GM21423 (cell line): ENCODE data around the gene LRRC39.

Experiments
- ATAC-seq: cut with Tn5 transposase; IDR thresholded peaks from one replicate; pipeline ENCODE4 v1.9.1; 2021; ENCODE audit warnings: mild to moderate bottlenecking, moderate library complexity; ENCODE audit not compliant: unreplicated experiment

The LRRC39 gene

GRCh38 chr1:100151679-100152078, 26.4 kb downstream of the LRRC39 start:
- no peak for ATAC-seq

DNA sequence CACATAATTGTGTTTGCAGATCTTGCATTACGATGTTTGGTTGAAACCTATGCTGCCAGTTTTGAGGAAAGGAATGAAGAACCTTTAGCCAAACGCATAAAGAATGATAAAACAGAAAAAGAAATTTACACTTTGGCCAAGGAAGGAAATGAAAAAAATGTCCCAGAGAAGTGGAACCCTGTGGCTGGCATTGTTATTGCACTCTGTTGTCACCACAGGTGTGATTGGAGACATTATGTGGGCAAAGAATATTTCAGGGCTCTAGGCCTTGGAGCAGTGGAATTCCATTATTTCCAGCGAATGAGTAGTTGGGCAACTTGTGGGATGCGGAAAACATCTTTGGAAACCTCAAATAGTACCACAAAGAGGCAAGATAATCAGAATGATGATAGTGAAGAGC, 30.2 kb downstream of the LRRC39 start:
- ATAC-seq: no peak

GRCh38 chr1:100146958-100147357, 31.1 kb downstream of the LRRC39 start:
- ATAC-seq: no peak

DNA sequence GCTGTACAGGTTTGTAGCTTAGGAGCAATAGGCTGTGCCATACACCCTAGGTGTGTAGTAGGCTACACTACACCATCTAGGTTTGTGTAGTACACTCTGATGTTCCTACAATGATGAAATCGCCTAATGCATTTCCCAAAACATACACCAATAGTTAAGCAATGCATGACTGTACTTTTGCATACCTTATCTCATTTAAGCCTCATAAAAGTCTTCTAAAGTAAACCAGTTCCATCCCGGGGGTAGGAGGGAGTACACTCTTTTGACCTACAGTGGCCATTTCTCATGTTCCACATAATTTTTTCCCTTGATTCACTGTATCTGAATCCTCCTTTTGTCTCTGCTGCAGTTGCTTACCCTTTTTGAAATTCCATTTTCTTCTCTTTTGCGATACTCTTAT, 32.9 kb downstream of the LRRC39 start:
- no peak for ATAC-seq

GRCh38 chr1:100142343-100142742, 35.7 kb downstream of the LRRC39 start:
- ATAC-seq: no peak

DNA sequence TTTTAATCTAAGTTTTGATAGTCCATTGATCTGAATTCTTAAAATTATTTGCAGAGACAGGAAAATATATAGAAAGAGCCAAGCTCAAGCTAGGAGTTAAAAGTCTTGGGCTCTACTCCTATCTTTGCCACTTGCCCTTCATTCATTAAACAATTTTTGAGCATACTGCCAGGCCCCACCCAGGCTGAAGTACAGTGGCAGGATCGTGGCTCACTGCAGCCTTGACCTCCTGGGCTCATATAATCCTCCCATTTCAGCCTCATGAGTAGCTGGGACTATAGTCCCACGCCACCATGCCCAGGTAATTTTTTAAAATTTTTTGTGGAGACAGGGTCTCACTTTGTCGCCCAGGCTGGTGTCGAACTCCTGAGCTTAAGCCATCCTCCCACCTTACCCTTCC, 36.9 kb downstream of the LRRC39 start:
- no peak for ATAC-seq

GRCh38 chr1:100137602-100138001, 40.5 kb downstream of the LRRC39 start:
- no peak for ATAC-seq

GRCh38 chr1:100134872-100135271, 43.2 kb downstream of the LRRC39 start:
- ATAC-seq: no peak

GRCh38 chr1:100132566-100133477, 45.2 kb downstream of the LRRC39 start, which contains the start of the genes SASS6 and TRMT13:
Gene SASS6 (minus strand): TSS chr1:100132930. CDS start chr1:100132814, 116 bp downstream.
Gene TRMT13 (plus strand): TSS chr1:100133163. CDS start chr1:100133169, 6 bp downstream.
- peak; percentile 93 for ATAC-seq

GRCh38 chr1:100131623-100132022, 46.4 kb downstream of the LRRC39 start:
- no peak for ATAC-seq

DNA sequence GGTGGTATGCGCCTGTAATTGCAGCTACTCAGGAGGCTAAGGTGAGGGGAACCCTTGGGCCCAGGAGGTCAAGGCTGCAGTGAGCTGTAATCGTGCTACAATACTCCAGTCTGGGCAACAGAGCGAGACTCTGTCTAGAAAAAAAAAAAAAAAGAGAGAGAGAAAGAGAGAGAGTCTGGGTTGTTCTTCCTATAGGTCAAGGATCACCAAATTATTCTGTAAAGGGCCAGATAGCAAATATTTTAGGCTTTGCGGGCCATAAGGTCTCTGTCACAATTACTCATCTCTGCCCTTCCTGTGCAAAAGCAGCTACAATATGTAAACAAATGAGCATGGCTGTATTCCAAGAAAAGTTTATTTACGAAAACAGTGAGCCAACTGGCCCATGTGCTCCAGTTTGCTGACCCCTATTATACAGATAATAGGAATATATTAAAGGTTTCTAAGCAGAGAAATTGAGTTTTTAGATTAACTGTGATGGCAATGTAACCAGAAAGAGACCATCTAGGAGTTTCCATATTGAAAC, 47.4 kb downstream of the LRRC39 start:
- no peak for ATAC-seq

- no peak for ATAC-seq
Measured at GRCh38 chr1:100127226-100127625, 50.8 kb downstream of the LRRC39 start.

DNA sequence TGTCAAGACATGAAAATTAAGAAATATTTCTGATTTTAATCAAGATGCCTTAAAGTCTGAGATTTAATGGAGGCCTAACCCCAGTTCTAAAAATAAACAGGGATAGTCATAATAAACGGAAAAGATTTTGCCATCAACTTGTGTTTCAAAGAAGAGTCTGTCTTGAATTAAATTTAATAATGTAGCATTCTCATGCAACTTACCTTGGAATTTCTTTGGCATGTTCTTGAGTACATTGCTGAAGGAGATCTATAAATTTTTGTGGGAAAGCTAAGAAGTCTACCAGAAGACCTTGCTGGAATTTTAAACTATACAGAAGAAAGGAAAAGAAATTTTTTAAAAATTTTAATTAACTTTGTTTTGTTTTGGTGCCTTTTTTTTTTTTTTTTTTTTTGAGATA, 55.9 kb downstream of the LRRC39 start:
- ATAC-seq: no peak

- ATAC-seq: no peak
Measured at GRCh38 chr1:100115524-100115923, 62.5 kb downstream of the LRRC39 start.

GRCh38 chr1:100109554-100110066, 68.4 kb downstream of the LRRC39 start:
- no peak for ATAC-seq

DNA sequence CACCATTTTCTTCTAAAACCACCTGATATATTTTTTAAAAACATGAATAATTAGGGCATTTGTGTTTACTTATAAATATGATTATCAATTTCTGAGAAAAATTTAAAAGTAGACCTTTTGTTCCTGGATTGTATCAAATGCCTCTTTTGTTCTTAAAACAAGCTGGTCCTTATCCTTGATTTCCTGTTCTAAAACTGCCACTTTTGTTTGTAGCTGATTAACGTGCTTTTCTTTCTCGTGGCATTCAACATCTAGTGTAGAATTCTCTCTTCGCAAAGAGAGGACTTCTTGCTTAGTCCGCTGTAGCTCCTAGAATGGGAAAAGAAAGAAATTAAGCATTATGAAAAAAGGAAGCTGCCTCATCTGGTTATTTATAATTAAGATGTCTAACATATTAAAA, 70.4 kb downstream of the LRRC39 start:
- ATAC-seq: no peak

GRCh38 chr1:100101564-100101963, 76.5 kb downstream of the LRRC39 start:
- ATAC-seq: no peak

DNA sequence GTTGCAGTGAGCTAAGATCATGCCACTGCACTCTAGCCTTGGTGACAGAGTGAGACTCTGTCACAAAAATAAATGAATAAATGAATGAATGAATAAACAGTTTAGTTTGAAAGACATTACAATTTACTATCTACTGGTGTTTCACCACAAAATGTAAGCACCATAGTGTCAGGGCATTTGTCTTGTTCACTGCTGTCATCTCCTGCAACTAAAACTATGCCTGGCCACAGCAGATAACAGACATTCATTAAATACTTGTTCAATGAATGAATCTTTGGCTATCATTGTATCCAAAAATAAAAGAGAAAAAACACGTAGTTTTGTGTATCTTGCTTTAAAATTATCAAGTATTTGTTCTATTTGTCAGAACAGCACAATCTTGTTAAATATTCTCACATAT, 77.9 kb downstream of the LRRC39 start:
- ATAC-seq: no peak
